Measurements from ENCODE around the gene DSC1.

DSC1 gene

GRCh38 chr18:31105733-31106132, 56.9 kb downstream of the DSC1 start:
- DNase-seq (ENCODE audit: low spot score), result no peak
- Histone ChIP-seq H3K4me3 (no peak overlapping the region), H3K27ac (no peak overlapping the region)
- no peak for TF ChIP-seq CTCF (IDR thresholded peaks at IDR 0.05)

GRCh38 chr18:31104444-31104843, 58.2 kb downstream of the DSC1 start:
- TF ChIP-seq CTCF (IDR thresholded peaks at IDR 0.05), result no peak
- no peak for DNase-seq (ENCODE audit: low spot score)
- H3K27ac ChIP-seq, result no peak overlapping the region
- no peak overlapping the region for H3K4me3 ChIP-seq

- Histone ChIP-seq H3K4me3 (no peak overlapping the region), H3K27ac (no peak overlapping the region)
- DNase-seq (ENCODE audit: low spot score), result no peak
- no peak for TF ChIP-seq CTCF (IDR thresholded peaks at IDR 0.05)
Measured at GRCh38 chr18:31103423-31103822, 59.2 kb downstream of the DSC1 start.

GRCh38 chr18:31102941-31103340, 59.7 kb downstream of the DSC1 start:
- TF ChIP-seq CTCF (IDR thresholded peaks at IDR 0.05), result no peak
- DNase-seq (ENCODE audit: low spot score), result no peak
- Histone ChIP-seq H3K27ac (no peak overlapping the region), H3K4me3 (no peak overlapping the region)

- Histone ChIP-seq H3K4me3 (peak within 1 kb of the TSS; percentile 75), H3K27ac (peak within 1 kb of the TSS; percentile 21 to 78)
- TF ChIP-seq CTCF (IDR thresholded peaks at IDR 0.05), result no peak
- DNase-seq (ENCODE audit: low spot score), result peak; percentile 72
Measured at GRCh38 chr18:31102025-31102684, 60.5 kb downstream of the DSC1 start, which contains the start of gene DSC2. Gene DSC2, minus strand, starts transcription at chr18:31102421. Its CDS starts 450 bp downstream, at chr18:31101971.

- peak; percentile 72 for DNase-seq (ENCODE audit: low spot score)
- Histone ChIP-seq H3K27ac (peak overlapping the region; percentile 21 to 78), H3K4me3 (peak overlapping the region; percentile 75)
- no peak for TF ChIP-seq CTCF (IDR thresholded peaks at IDR 0.05)
Measured at GRCh38 chr18:31101183-31102024, 61.3 kb downstream of the DSC1 start.
